GM10847 (cell line): Measurements from ENCODE around the gene ZNF22.

Experiments
- POLR2A ChIP-seq: IDR thresholded peaks from 2 replicates; pipeline ENCODE4 v1.6.1; 2011; ENCODE audit not compliant: insufficient read length; ENCODE audit errors: extremely low read depth

The ZNF22 gene

DNA sequence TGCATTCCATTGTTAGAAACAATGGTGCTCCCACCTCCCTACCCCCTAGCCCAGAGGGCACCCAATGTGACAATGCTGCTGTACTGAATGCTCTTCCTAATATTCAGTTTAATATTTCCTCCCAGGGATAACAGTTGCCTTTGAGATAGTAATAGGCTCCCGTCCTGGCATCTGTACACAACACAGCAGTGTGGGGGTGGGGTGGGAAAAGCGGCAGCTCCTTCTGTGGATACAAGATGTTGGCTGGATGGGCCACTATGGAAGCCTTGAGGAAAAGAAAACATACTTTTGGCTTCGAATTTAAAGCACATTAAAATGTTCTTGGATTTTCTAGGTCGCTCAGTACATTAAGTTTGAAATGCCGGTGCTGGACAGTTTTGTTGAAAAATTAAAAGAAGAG, 9.2 kb upstream of the ZNF22 start:
- TF ChIP-seq POLR2A: no peak

DNA sequence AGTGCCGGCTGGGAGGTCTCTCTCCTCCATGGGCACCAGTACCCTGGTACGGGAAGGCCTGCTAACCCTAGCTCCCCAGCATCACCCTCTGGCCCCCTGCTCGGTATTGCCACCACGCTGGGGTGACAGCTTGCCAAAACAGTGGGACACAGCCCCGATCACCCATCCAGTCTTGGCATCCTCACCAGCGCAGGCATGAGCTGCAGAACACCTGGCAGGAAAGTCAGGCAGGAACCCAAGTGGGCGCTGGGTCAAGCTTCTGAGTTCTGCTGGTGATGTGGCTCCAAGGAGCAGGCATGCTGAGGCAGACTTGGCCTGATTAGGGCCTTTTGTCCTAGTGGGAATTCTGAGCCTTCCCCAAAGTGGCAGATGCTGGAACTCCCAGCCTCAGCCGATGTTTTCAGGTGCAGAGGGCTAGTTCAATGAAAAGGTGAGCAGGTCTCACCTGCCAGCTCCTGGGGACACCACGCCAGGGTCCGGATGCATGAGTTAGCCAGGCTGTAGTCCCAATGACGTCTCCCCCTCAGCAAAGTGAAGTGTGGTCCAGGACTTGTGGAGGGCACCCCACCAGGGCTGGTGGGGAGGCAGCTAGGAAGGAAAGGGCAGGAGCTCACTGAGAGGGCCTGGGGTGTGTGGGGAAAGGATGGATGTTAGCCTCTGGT, 8.5 kb upstream of the ZNF22 start:
- no peak for TF ChIP-seq POLR2A

- TF ChIP-seq POLR2A: no peak
These were observed 7.9 kb upstream of the ZNF22 start for GRCh38 chr10:44992732-44993225.

DNA sequence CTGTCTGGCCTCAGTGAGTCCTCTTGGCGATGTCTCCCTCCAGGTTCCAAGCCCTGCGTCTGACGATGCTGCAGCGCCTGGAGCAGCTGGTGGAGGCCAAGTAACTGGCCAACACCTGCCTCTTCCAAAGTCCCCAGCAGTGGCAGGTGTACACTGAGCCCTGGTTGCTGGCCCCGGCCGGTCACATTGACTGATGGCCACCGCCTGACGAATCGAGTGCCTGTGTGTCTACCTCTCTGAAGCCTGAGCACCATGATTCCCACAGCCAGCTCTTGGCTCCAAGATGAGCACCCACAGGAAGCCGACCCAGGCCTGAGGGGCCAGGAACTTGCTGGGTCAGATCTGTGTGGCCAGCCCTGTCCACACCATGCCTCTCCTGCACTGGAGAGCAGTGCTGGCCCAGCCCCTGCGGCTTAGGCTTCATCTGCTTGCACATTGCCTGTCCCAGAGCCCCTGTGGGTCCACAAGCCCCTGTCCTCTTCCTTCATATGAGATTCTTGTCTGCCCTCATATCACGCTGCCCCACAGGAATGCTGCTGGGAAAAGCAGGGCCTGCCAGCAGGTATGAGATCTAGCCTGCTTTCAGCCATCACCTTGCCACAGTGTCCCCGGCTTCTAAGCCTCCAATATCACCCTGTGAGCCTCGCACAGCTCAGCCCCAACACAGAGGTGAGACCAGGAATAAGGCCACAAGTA, 7.3 kb upstream of the ZNF22 start:
- no peak for TF ChIP-seq POLR2A

GRCh38 chr10:44993922-44994751, 6.6 kb upstream of the ZNF22 start:
- no peak for TF ChIP-seq POLR2A

DNA sequence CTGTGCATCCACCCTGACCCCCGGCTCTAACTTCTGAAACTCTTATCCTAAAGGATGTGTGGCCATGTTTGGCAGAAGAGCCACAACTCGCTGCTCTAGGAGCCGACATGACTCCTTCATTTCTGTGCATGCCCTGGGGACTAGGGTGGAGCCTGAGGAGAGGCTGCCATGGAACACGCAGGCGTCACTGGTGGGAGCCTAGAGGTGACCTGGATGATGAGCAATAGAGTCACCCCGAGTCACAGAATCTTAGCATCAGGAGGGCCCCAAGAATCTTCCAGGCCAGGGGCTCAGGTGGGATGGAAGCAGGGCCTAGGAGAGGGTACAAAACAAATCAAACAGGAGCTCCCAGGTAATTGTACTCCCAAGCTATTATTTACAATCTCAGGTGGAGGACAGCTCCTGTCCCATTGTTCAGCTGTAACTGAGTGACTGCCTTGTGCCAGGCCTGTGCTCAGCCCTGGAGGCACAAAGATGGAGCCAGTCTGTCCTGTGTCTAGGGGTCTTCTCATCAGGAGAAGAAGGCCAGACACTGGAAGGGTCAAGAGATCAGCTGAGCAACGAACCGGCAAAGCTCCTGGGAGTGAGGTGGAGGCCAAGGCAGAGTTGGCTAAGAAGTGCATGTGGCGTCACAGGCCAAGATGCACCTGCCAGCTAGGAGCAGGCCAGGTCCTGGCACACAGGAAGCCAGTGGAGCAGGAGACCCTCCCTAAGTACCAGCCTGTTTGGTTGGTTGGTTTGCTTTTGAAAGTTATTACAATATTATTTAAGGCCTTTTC, 5.8 kb upstream of the ZNF22 start:
- TF ChIP-seq POLR2A: no peak

- no peak for TF ChIP-seq POLR2A
These were observed 5.2 kb upstream of the ZNF22 start for GRCh38 chr10:44995581-44995913.

DNA sequence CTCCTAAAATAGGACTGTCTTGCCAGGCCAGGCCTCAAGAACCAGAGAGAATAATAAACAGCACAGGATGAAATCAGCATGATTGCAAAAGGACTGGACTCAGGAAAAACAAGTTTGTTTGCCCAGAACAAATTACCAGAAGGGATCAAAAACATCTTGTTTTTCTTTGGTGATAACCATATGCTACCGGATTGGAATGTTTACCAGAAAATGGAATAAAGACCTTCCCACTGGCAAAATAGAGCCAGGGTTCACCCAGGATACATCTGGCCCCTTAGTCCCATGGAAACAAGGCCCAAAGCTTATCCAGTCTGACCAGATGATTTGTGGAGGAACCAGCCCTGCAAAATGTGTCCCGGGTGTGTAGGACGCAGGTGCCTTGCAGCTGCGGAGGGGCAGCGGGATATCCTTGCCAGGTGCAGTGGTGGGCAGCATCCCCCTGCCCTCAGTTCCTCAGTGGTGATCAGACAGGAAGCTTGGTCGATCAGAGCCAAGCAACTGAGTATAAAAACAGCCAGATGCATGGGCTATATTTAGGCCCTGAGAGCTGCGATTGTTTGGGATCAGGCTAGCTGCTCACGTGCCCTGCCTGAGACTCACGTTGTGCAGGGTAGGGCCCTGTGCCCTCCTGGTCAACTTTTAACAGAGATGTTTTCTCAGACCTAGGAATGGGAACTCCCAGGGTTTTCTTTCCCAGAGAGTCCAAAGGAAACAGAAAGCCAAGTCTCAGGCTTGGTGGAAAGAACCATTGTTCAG, 4.6 kb upstream of the ZNF22 start:
- no peak for TF ChIP-seq POLR2A

- no peak for TF ChIP-seq POLR2A
These were observed 3.5 kb upstream of the ZNF22 start for GRCh38 chr10:44997105-44997748.

DNA sequence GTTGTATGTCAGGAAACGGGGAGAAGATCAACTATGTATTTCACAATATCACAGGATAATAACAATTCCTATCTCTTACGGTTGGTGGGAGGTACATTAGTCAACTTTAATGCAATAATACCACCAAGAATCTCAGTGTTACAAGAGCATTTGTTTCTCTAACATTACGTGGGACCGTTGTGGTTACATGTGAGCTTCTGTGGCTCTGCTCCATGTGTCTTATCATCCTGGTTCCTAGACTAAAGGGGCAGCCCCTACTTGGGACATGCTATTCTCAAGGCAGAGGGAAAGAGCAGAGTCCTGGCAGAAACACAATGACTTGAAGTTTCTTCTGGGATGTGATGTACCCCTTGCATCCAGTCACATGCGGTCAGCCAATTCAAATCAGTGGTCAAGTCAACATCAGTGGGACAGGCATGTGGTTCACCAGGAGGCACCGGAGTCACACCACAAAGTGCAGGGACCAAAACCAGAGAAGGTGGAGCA, 2.5 kb upstream of the ZNF22 start:
- TF ChIP-seq POLR2A: no peak

- no peak for TF ChIP-seq POLR2A
These were observed 478 bp upstream of the ZNF22 start for GRCh38 chr10:45000138-45000751.

DNA sequence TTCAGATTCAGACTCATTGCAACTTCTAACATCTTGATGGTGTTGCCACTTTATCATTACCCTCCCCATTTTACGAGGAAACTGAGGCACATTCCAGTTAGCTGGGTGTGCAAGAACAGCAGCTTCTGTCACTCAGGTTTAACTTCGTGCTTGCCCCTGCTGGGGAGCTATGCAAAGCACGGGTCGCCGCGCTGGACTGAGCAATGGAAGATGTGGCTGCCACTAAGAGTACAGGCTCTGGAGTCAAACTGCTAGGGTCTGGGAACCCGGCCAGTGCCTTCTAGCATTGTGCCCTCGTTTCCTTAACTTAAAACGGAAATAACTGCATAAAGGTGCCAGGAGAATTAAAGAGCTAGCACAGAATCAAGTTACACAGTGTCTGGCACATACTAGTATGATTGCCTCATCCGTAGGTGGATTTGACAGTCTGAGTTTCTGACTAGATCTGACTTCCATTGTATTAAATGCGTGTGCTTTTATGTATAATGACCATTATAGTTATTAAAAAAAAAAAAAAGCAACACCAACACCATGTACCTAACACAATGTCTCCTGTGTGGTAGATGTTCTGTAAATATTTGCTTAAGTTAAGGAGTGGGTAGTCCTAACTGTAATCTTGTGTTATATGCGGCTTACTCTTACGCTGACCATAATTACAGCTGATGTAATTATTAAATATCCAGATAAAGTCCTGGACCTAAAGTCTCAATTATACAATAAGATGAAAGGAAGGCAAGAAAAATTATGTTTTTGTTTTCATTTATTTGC, 842 bp downstream of the ZNF22 start:
- no peak for TF ChIP-seq POLR2A
